PC-9 (cell line): ENCODE results near the gene ANAPC5. TPM values are rescaled to one million over a fixed set of nuclear protein-coding genes. Genes with fewer than 3 reads are reported as not detected.

Experiments
- BruUV-seq: library from RNA; stranded (reverse); fragments of 400-500 nt; replicated peaks from 2 replicates; lab custom pipeline; 2021; lab: Mats Ljungman, UMichigan
- CTCF ChIA-PET: fragments of 300-600 bp; sonication (Branson Sonifier 250); formaldehyde crosslinking; loops from one replicate; lab custom pipeline; 2022; ENCODE audit warnings: antibody characterized with exemption; lab: Charles Lee
- POLR2A ChIA-PET: fragments of 300-600 bp; sonication (Branson Sonifier 250); formaldehyde crosslinking; loops from one replicate; lab custom pipeline; 2022; ENCODE audit warnings: antibody characterized with exemption; ENCODE audit not compliant: unreplicated experiment; lab: Charles Lee
- DNase-seq, 2 experiments: peaks; one replicate each; pipeline versions ENCODE4 v3.0.0 to v3.0.0-alpha.2; 2015 to 2022; ENCODE audit warnings: mixed read lengths in 1 of 2
- H2AFZ ChIP-seq: fragments of 200-600 bp; sonication (generic); 2 replicates; pipeline ENCODE4 v1.8.1; 2017; ENCODE audit warnings: antibody characterized with exemption
- H3F3A ChIP-seq: fragments of 200-600 bp; sonication (generic); 2 replicates; pipeline ENCODE4 v1.8.1; 2017; ENCODE audit warnings: antibody characterized with exemption, mild to moderate bottlenecking, low read depth; ENCODE audit not compliant: insufficient read depth
- H3K27ac ChIP-seq: fragments of 200-600 bp; sonication (generic); 2 replicates; pipeline ENCODE4 v1.6.1; 2016; ENCODE audit warnings: mixed run types
- H3K27me3 ChIP-seq: fragments of 200-600 bp; sonication (generic); 2 replicates; pipeline ENCODE4 v1.6.1; 2016; ENCODE audit warnings: low read depth, mixed run types; ENCODE audit not compliant: insufficient read depth
- H3K36me3 ChIP-seq: fragments of 200-600 bp; sonication (generic); 2 replicates; pipeline ENCODE4 v1.6.1; 2016; ENCODE audit warnings: low read depth, mixed run types
- H3K4me1 ChIP-seq: fragments of 200-600 bp; sonication (generic); replicated peaks from 2 replicates; pipeline ENCODE4 v1.6.1; 2016; ENCODE audit warnings: mixed run types; ENCODE audit not compliant: insufficient read depth
- H3K4me2 ChIP-seq: fragments of 200-600 bp; sonication (generic); 2 replicates; pipeline ENCODE4 v1.6.1; 2017; ENCODE audit warnings: mixed run types
- H3K4me3 ChIP-seq: fragments of 200-600 bp; sonication (generic); 2 replicates; pipeline ENCODE4 v1.6.1; 2016; ENCODE audit warnings: mixed run types
- H3K79me2 ChIP-seq: fragments of 200-600 bp; sonication (generic); 2 replicates; pipeline ENCODE4 v1.6.1; 2017; ENCODE audit warnings: low read depth, mixed run types
- H3K9me2 ChIP-seq: fragments of 200-600 bp; sonication (generic); 2 replicates; pipeline ENCODE4 v1.8.1; 2017; ENCODE audit warnings: mild to moderate bottlenecking; ENCODE audit not compliant: insufficient read depth
- H3K9me3 ChIP-seq: fragments of 200-600 bp; sonication (generic); 2 replicates; pipeline ENCODE4 v1.8.1; 2016; ENCODE audit warnings: low read depth; ENCODE audit not compliant: insufficient read depth
- H4K20me1 ChIP-seq: fragments of 200-600 bp; sonication (generic); 2 replicates; pipeline ENCODE4 v1.8.1; 2017; ENCODE audit not compliant: insufficient read depth
- EZH2 ChIP-seq: fragments of 200-600 bp; sonication (generic); IDR thresholded peaks from 2 replicates; pipeline ENCODE4 v1.8.0; 2017; ENCODE audit warnings: antibody characterized with exemption, low read depth
- intact Hi-C: fragments of 100-400 bp; cut with micrococcal nuclease; formaldehyde crosslinking; loops from one replicate; pipeline ENCODE4 v1.10.0; 2022; ENCODE audit not compliant: unreplicated experiment
- total RNA-seq: library from RNA; stranded (reverse); gene quantifications from 2 replicates; pipeline ENCODE4 v1.2.3, GENCODE V29; 2021
- TF ChIP-seq, protein P1 (sequence below): fragments of 200-600 bp; sonication (generic); conservative IDR thresholded peaks from 2 replicates; pipeline ENCODE4 v1.6.1; 2017; ENCODE audit warnings: mixed run types, antibody characterized with exemption, mild to moderate bottlenecking, moderate library complexity

ANAPC5 gene
- total RNA-seq, 1 experiment from 2014 or later, result 93.6 TPM

GRCh38 chr12:121263206-121263935 is 88.8 kb downstream of the ANAPC5 start:
- H3K4me3 ChIP-seq, result no peak overlapping the region
- H3K4me2 ChIP-seq, result no peak overlapping the region
- intact Hi-C loops, result no loop called here
- no peaks in the 10 kb centered on the region for H3K9me3 ChIP-seq
- H4K20me1 ChIP-seq, result no peaks in the 10 kb centered on the region
- H3K36me3 ChIP-seq, result no peaks in the 10 kb centered on the region
- no peak for TF ChIP-seq EZH2
- TF ChIP-seq, protein P1, sequence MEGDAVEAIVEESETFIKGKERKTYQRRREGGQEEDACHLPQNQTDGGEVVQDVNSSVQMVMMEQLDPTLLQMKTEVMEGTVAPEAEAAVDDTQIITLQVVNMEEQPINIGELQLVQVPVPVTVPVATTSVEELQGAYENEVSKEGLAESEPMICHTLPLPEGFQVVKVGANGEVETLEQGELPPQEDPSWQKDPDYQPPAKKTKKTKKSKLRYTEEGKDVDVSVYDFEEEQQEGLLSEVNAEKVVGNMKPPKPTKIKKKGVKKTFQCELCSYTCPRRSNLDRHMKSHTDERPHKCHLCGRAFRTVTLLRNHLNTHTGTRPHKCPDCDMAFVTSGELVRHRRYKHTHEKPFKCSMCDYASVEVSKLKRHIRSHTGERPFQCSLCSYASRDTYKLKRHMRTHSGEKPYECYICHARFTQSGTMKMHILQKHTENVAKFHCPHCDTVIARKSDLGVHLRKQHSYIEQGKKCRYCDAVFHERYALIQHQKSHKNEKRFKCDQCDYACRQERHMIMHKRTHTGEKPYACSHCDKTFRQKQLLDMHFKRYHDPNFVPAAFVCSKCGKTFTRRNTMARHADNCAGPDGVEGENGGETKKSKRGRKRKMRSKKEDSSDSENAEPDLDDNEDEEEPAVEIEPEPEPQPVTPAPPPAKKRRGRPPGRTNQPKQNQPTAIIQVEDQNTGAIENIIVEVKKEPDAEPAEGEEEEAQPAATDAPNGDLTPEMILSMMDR, result no peak
- CTCF ChIA-PET, result no interaction called here
- no TSS peak for BruUV-seq
- no peaks in the 10 kb centered on the region for H3K4me1 ChIP-seq
- H3K9me2 ChIP-seq, result no peaks in the 10 kb centered on the region
- no peaks in the 10 kb centered on the region for H3K27me3 ChIP-seq
- no peak overlapping the region for H2AFZ ChIP-seq
- no peak overlapping the region for H3K27ac ChIP-seq
- no peaks in the 10 kb centered on the region for H3F3A ChIP-seq
- no peaks in the 10 kb centered on the region for H3K79me2 ChIP-seq
- no peak for DNase-seq
- POLR2A ChIA-PET, result no interaction called here

DNA sequence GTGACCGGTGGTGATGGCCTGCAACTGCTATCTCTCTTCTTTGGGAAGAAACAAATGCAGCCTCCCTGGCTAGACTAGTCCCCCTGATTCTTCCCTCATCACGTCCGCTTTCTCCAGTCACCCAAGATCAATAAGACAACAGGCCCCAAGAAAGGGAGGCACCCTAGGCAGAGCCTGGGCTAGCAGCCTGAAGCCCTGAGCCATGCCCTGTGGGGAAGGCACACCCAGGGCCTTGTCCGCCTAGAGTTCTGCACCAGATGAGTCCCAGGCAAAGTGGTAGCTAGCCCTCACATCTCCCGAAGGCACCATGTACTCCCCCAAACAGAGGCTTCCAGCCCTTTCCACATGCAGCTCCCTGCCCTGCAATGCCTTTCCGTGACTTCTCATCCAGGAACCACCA is 90.8 kb downstream of the ANAPC5 start:
- no peak overlapping the region for H3K4me2 ChIP-seq
- no peaks in the 10 kb centered on the region for H3K4me1 ChIP-seq
- H3K27ac ChIP-seq, result no peak overlapping the region
- H3K79me2 ChIP-seq, result no peaks in the 10 kb centered on the region
- no peak for TF ChIP-seq EZH2
- TF ChIP-seq, protein P1, result no peak
- BruUV-seq, result no TSS peak
- intact Hi-C loops, result no loop called here
- DNase-seq, result no peak
- ChIA-PET CTCF (no interaction called here), POLR2A (no interaction called here)
- no peak overlapping the region for H3K4me3 ChIP-seq
- no peaks in the 10 kb centered on the region for H3K9me2 ChIP-seq
- no peaks in the 10 kb centered on the region for H3K9me3 ChIP-seq
- H3K27me3 ChIP-seq, result no peaks in the 10 kb centered on the region
- H3F3A ChIP-seq, result no peaks in the 10 kb centered on the region
- no peaks in the 10 kb centered on the region for H4K20me1 ChIP-seq
- H2AFZ ChIP-seq, result no peak overlapping the region
- H3K36me3 ChIP-seq, result no peaks in the 10 kb centered on the region

DNA sequence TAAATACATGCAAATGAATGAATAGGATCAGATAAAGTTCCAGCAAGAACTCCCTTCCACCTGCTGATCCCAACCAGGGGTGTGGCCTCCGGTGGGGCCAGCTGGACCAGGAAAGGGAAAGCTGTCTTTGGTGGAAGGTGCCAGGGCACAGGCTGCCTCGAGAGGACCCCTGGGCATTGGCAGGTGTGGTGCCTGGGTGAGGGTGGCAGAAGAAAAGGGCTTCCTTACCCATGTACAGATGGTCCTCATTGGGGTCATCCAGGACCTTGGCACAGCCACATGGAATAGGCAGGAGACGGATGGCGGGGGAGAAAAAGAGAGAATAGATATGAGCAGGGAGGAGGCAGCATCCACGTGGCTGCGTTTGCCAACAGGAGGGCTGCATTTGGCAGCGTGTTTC is 92.1 kb downstream of the ANAPC5 start:
- Histone ChIP-seq H3K9me3 (no peaks in the 10 kb centered on the region), H4K20me1 (no peaks in the 10 kb centered on the region), H3K36me3 (no peaks in the 10 kb centered on the region), H3F3A (no peaks in the 10 kb centered on the region), H2AFZ (no peak overlapping the region), H3K27me3 (no peaks in the 10 kb centered on the region), H3K9me2 (no peaks in the 10 kb centered on the region), H3K79me2 (no peaks in the 10 kb centered on the region), H3K4me3 (no peak overlapping the region), H3K27ac (no peak overlapping the region), H3K4me2 (no peak overlapping the region), H3K4me1 (no peaks in the 10 kb centered on the region)
- DNase-seq, result no peak
- intact Hi-C loops, result no loop called here
- ChIA-PET CTCF (no interaction called here), POLR2A (no interaction called here)
- no TSS peak for BruUV-seq
- TF ChIP-seq, protein P1, result no peak
- no peak for TF ChIP-seq EZH2
